Omental fat pad (tissue), 4 donors: ENCODE results near the gene TDRD9. TPM values are rescaled to one million over a fixed set of nuclear protein-coding genes. Genes with fewer than 3 reads are reported as not detected.
A peak's percentile ranks its signal among the peaks of the same experiment; 100 is the strongest.

Experiments
- ATAC-seq: fragments of 150-250 bp; one replicate; pipeline ENCODE4 v1.9.1; 2016; ENCODE audit warnings: mild to moderate bottlenecking, moderate library complexity; ENCODE audit not compliant: low FRiP score
- DNase-seq: peaks from one replicate; pipeline ENCODE4 v3.0.0-alpha.2; 2019; ENCODE audit warnings: low spot score
- small RNA-seq: library from RNA; depleted of rRNA; stranded (forward); fragments of <200 nt; gene quantifications from one replicate; pipeline ENCODE3, GENCODE V24; 2016
- total RNA-seq, 4 donors: library from RNA; depleted of rRNA; stranded (reverse); fragments of >200 nt; gene quantifications; one replicate each; pipeline ENCODE4 v1.1.0, GENCODE V29; 2016
- TF ChIP-seq, protein P1 (sequence below), 3 donors: fragments of 450-650 bp; IDR thresholded peaks; one replicate each; pipeline ENCODE4 v1.5.1; 2016 to 2017; ENCODE audit warnings: antibody characterized with exemption in 3 of 3, mild to moderate bottlenecking in 3 of 3, moderate library complexity in 2 of 3

The TDRD9 gene
- total RNA-seq, 4 donors from 2014 or later: 0.28 to 8.0 (median 1.1) TPM

DNA sequence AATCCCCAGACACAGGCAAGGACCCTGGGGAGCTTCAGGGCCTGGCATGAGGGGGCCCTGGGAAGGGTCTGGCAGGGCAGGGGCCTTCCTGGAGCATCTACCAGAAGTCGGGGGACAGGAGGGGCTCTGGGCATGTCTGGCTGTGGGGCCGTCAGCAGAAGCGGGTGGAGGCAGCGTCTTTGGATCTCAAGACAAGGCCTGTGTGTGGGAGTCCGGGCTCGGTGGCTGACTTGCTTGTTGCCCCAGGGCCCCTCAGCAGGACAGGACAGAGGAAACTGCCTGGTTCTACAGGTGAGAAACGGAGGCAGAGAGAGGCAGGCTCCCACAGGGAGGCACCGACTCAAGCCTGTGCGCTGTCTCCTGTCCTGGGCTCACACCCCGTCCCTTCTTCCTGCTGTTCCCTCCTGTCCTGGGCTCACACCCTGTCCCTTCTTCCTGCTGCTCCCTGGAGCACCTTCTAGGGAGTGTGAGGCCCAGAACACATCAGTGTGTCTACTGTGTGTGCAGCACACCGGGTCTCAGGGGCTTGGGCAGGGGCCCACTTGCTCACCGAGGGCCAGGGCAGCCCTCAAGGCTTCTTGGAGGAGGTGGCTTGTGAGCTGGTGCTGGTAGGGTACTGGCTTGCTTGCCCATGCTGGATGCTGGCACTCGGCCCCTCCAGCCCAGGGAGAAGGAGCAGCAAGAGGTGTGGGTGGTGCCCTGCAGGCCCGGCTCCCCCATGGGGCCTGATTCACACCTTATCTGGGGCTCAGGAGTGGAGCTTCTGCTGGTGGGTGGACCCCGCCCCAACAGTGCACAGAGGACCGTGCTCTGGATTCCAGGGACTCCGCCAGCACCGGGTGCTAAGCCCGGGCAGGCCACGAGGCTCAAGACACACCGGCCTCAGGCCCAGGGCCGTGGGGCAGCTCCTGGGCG is 172.2 kb downstream of the TDRD9 start:
- TF ChIP-seq, protein P1, sequence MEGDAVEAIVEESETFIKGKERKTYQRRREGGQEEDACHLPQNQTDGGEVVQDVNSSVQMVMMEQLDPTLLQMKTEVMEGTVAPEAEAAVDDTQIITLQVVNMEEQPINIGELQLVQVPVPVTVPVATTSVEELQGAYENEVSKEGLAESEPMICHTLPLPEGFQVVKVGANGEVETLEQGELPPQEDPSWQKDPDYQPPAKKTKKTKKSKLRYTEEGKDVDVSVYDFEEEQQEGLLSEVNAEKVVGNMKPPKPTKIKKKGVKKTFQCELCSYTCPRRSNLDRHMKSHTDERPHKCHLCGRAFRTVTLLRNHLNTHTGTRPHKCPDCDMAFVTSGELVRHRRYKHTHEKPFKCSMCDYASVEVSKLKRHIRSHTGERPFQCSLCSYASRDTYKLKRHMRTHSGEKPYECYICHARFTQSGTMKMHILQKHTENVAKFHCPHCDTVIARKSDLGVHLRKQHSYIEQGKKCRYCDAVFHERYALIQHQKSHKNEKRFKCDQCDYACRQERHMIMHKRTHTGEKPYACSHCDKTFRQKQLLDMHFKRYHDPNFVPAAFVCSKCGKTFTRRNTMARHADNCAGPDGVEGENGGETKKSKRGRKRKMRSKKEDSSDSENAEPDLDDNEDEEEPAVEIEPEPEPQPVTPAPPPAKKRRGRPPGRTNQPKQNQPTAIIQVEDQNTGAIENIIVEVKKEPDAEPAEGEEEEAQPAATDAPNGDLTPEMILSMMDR (IDR thresholded peaks at IDR 0.05): no peak

DNA sequence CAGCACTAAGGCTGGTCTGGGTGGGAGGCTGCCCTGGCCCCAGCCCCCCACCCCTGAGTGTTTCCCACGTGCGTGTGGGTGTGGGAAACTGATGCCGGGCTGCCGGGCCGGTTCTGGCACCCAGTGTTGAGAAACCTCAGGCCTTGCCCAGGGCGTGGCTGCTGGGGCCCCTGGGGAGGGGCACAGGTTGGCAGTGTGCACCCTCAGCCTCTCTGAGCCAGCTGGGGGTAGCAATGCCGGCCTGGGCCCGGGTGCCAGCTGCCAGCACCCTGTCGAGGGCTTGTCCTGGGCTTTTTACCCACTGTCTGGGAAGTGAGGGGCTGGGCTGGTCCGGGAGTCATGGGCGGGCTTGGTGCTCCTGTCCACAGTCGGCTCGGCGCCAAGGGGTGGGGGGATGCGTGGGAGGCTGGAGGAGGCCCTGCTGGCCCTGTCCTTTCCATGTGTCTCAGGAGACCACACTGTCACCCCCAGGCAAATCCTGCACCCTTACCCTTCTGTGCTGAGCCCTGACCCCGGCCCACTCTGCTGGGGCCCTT is 172.9 kb downstream of the TDRD9 start:
- DNase-seq (no peak), ATAC-seq (no peak)
- TF ChIP-seq, protein P1 (IDR thresholded peaks at IDR 0.05): no peak

More for the DNA sequence above, 172.2 kb downstream of the TDRD9 start:
- DNase-seq: no peak
- ATAC-seq: peak; percentile 37

DNA sequence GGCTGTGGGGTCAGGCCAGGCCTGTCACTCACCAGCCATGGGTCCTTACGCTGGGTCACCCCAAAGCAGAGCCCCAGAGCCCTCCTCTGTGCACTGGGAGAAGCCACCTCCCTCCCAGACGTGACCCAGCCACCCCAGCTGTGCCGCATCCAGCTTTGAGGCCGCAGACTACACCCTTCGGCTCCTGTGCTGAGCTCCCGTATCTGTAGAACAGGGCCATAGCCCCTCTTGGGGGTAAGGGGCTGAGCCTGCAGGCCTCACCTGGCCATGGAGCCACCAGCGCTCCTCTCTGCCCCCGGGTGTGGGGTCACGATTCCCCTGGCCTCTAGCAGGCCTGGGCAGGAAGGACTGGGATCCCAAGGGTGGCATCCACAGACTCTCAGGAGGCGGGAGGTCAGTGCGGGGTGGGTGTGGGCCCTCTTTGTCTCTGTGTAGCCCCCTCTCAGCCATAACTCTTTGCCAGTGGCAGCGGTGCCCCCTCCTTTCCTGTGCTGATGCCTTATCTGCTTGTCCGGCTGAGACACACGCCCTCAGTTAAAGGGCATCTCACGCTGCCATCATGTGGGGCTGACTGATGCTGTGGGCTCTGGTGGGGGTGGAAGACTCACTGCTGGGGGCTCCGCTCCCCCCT is 173.5 kb downstream of the TDRD9 start:
- TF ChIP-seq, protein P1 (IDR thresholded peaks at IDR 0.05): no peak
- DNase-seq: no peak
- no peak for ATAC-seq

Small RNA genes lying within 50 kb of the gene (small RNA-seq; reads per million reads assigned to genes)
- not detected for gene RN7SL634P

Other genes with a start within 250 kb of the TDRD9 start
- gene XRCC3, start 213.0 kb upstream of the TDRD9 start, total RNA-seq: 1 to 10 TPM; 2.7 to 8.2 (median 4.0) TPM
- gene ZFYVE21, start 212.6 kb upstream of the TDRD9 start, total RNA-seq: 100 to 1,000 TPM in 2 of 4 donors, 10 to 100 TPM in 2; 66.1 to 145 (median 97.1) TPM
- 10 to 100 TPM in 3 of 4 donors, 1 to 10 TPM in 1; 9.7 to 31.1 (median 15.0) TPM for gene PPP1R13B, start 80.9 kb upstream of the TDRD9 start, total RNA-seq
- not detected for gene RD3L, start 14.1 kb downstream of the TDRD9 start, total RNA-seq
- 1 to 10 TPM in 3 of 4 donors, not detected in 1; 1.5 to 2.0 (median 1.9) TPM for gene ASPG, start 157.2 kb downstream of the TDRD9 start, total RNA-seq
- 1 to 10 TPM in 3 of 4 donors, under 1 TPM in 1; 0.74 to 7.3 (median 2.4) TPM for gene KIF26A, start 210.1 kb downstream of the TDRD9 start, total RNA-seq